Upper lobe of left lung (tissue), 4 donors: ENCODE measurements around the gene CABLES2.

ENCODE experiments used
- CTCF ChIP-seq, 6 experiments: fragments of 450-650 bp in 4 of 6; fragments of 200-600 bp in 2 of 6; sonication (generic) in 2 of 6; IDR thresholded peaks; one replicate each; pipeline ENCODE4 v1.5.1; 2016 to 2019; ENCODE audit warnings: antibody characterized with exemption in 6 of 6
- EP300 ChIP-seq, 4 donors: sonication (generic); formaldehyde crosslinking; IDR thresholded peaks; one replicate each; pipeline ENCODE4 v1.5.1; 2017; ENCODE audit warnings: antibody characterized with exemption in 4 of 4, control low read depth in 2 of 4
- POLR2A ChIP-seq, 4 donors: fragments of 450-650 bp; IDR thresholded peaks; one replicate each; pipeline ENCODE4 v1.5.1; 2016 to 2017; ENCODE audit warnings: antibody characterized with exemption in 4 of 4, mild to moderate bottlenecking in 2 of 4
- POLR2AphosphoS5 ChIP-seq, 2 donors: sonication (generic); formaldehyde crosslinking; IDR thresholded peaks; one replicate each; pipeline ENCODE4 v1.5.1; 2017; ENCODE audit warnings: antibody characterized with exemption in 2 of 2

- no peak for TF ChIP-seq CTCF (IDR thresholded peaks at IDR 0.05)
- no peak for TF ChIP-seq POLR2AphosphoS5 (IDR thresholded peaks at IDR 0.05)
- TF ChIP-seq EP300 (IDR thresholded peaks at IDR 0.05) = no peak
- no peak for TF ChIP-seq POLR2A (IDR thresholded peaks at IDR 0.05)
These were observed 48.0 kb upstream of the CABLES2 start for GRCh38 chr20:62454904-62455636.
